Natural killer cell (primary cell): ENCODE data around the gene POLR3H. TPM values are rescaled to one million over a fixed set of nuclear protein-coding genes. Genes with fewer than 3 reads are reported as not detected.

Source experiments
- ATAC-seq, 3 donors: fragments of 150-1000 bp in 2 of 3; fragments of 200-7000 bp in 1 of 3; cut with Tn5 transposase; 1 replicate in 1 of 3; 2 replicates in 2 of 3; pipeline ENCODE4 v1.10.0; 2021; ENCODE audit warnings: mild to moderate bottlenecking in 2 of 3, moderate library complexity in 2 of 3
- DNase-seq, 2 donors: peaks; one replicate each; pipeline versions ENCODE4 v3.0.0 to v3.0.0-alpha.2; 2013 to 2021; ENCODE audit warnings: mixed read lengths in 1 of 2
- H3K27ac ChIP-seq: one replicate; pipeline ENCODE4 v1.5.1; 2013; ENCODE audit warnings: mild to moderate bottlenecking, low read length
- H3K27me3 ChIP-seq: one replicate; pipeline ENCODE4 v1.6.1; 2013; ENCODE audit warnings: low read length; ENCODE audit not compliant: control insufficient read depth, insufficient read depth
- H3K36me3 ChIP-seq: one replicate; pipeline ENCODE4 v1.6.1; 2013; ENCODE audit warnings: low read length; ENCODE audit not compliant: control insufficient read depth, insufficient read depth
- H3K4me1 ChIP-seq: one replicate; pipeline ENCODE4 v1.6.1; 2013; ENCODE audit warnings: low read length; ENCODE audit not compliant: control insufficient read depth, insufficient read depth
- H3K4me3 ChIP-seq: one replicate; pipeline ENCODE4 v1.5.1; 2013; ENCODE audit warnings: low read length
- H3K9me3 ChIP-seq: one replicate; pipeline ENCODE4 v1.6.1; 2013; ENCODE audit warnings: low read length; ENCODE audit not compliant: control insufficient read depth, insufficient read depth
- H3K27ac Mint-ChIP-seq, 2 donors: one replicate each; pipeline ENCODE4 v1.8.0; 2022; ENCODE audit warnings: mild to moderate bottlenecking in 2 of 2, mixed read lengths in 2 of 2, moderate library complexity in 1 of 2
- H3K27me3 Mint-ChIP-seq, 2 donors: one replicate each; pipeline ENCODE4 v1.8.0; 2022; ENCODE audit warnings: low read depth in 2 of 2, mixed read lengths in 2 of 2
- H3K36me3 Mint-ChIP-seq: one replicate; pipeline ENCODE4 v1.8.0; 2022; ENCODE audit warnings: mixed read lengths
- H3K4me1 Mint-ChIP-seq, 2 donors: one replicate each; pipeline ENCODE4 v1.8.0; 2022; ENCODE audit warnings: mixed read lengths in 2 of 2
- H3K4me3 Mint-ChIP-seq: one replicate; pipeline ENCODE4 v1.8.0; 2022; ENCODE audit warnings: mild to moderate bottlenecking, moderate library complexity, mixed read lengths
- H3K9me3 Mint-ChIP-seq, 2 donors: one replicate each; pipeline ENCODE4 v1.8.0; 2022; ENCODE audit warnings: mixed read lengths in 2 of 2
- CTCF ChIP-seq: fragments of 200-600 bp; IDR thresholded peaks from one replicate; pipeline ENCODE4 v1.8.0; 2022; ENCODE audit warnings: antibody characterized with exemption
- WGBS: methylation state at CpG from one replicate; pipeline ENCODE4 v1.1.7; 2013; ENCODE audit warnings: missing lambda C conversion rate; ENCODE audit not compliant: insufficient coverage; 5-methylcytosine and 5-hydroxymethylcytosine counted together
- intact Hi-C: fragments of 100-400 bp; cut with micrococcal nuclease; formaldehyde crosslinking; loops from one replicate; pipeline ENCODE4 v1.14.2; 2022
- total RNA-seq, 4 donors: library from RNA; stranded (reverse); fragments of 120-200 nt in 1 of 4; gene quantifications; one replicate each; pipeline versions ENCODE4 v1.2.3 to v1.2.4, GENCODE V29; 2013 to 2022

The POLR3H gene
- total RNA-seq, 3 donors from 2014 or later (not counting 1 experiment from before 2014, with no cell fraction given): 13.1 to 18.8 (median 16.2) TPM

GRCh38 chr22:41539146-41540005 is 4.9 kb downstream of the POLR3H start:
- intact Hi-C loops: no loop called here
- H3K27ac Mint-ChIP-seq: no peak overlapping the region
- Histone ChIP-seq H3K9me3 (no peaks in the 10 kb centered on the region), H3K36me3 (peaks cover 6% of the 10 kb centered on the region), H3K4me3 (no peak overlapping the region), H3K4me1 (peaks cover 15% of the 10 kb centered on the region), H3K27ac (no peak overlapping the region), H3K27me3 (no peaks in the 10 kb centered on the region)
- no peaks in the 10 kb centered on the region for H3K36me3 Mint-ChIP-seq
- WGBS: 90% methylated on average over 13 of the region's 13 CpGs
- peaks cover 17 to 27% of the 10 kb centered on the region in 2 donors for H3K4me1 Mint-ChIP-seq
- no peak overlapping the region for H3K4me3 Mint-ChIP-seq
- no peaks in the 10 kb centered on the region for H3K9me3 Mint-ChIP-seq
- ATAC-seq (no peak), DNase-seq (no peak)
- TF ChIP-seq CTCF: no peak
- H3K27me3 Mint-ChIP-seq: no peaks in the 10 kb centered on the region

GRCh38 chr22:41538583-41538982 is 5.7 kb downstream of the POLR3H start:
- intact Hi-C loops: no loop called here
- Mint-ChIP-seq H3K36me3 (no peaks in the 10 kb centered on the region), H3K4me1 (peaks cover 9 to 19% of the 10 kb centered on the region in 2 donors), H3K27me3 (no peaks in the 10 kb centered on the region), H3K4me3 (no peak overlapping the region), H3K27ac (no peak overlapping the region), H3K9me3 (no peaks in the 10 kb centered on the region)
- Histone ChIP-seq H3K9me3 (no peaks in the 10 kb centered on the region), H3K4me3 (no peak overlapping the region), H3K36me3 (peaks cover 6% of the 10 kb centered on the region), H3K4me1 (peaks cover 10% of the 10 kb centered on the region), H3K27ac (no peak overlapping the region), H3K27me3 (no peaks in the 10 kb centered on the region)
- TF ChIP-seq CTCF: no peak
- ATAC-seq (no peak), DNase-seq (no peak)
- WGBS: 97% methylated on average over 8 of the region's 8 CpGs

GRCh38 chr22:41537203-41537602 is 7.1 kb downstream of the POLR3H start:
- H3K4me1 ChIP-seq: peaks cover 8% of the 10 kb centered on the region
- intact Hi-C loops: no loop called here
- no peak for TF ChIP-seq CTCF
- H3K4me3 ChIP-seq: no peak overlapping the region
- 91% methylated on average over 3 of the region's 3 CpGs for WGBS
- H3K9me3 Mint-ChIP-seq: no peaks in the 10 kb centered on the region
- H3K9me3 ChIP-seq: no peaks in the 10 kb centered on the region
- H3K36me3 Mint-ChIP-seq: no peaks in the 10 kb centered on the region
- H3K4me3 Mint-ChIP-seq: no peak overlapping the region
- H3K36me3 ChIP-seq: peaks cover 6% of the 10 kb centered on the region
- H3K27ac ChIP-seq: no peak overlapping the region
- DNase-seq (no peak), ATAC-seq (no peak)
- H3K27me3 ChIP-seq: no peaks in the 10 kb centered on the region
- H3K27me3 Mint-ChIP-seq: no peaks in the 10 kb centered on the region
- H3K4me1 Mint-ChIP-seq: peaks cover 0 to 7% of the 10 kb centered on the region in 2 donors
- H3K27ac Mint-ChIP-seq: no peak overlapping the region
